GM10847 (cell line): ENCODE measurements around the gene PRDM12.

Source experiments
- POLR2A ChIP-seq: IDR thresholded peaks from 2 replicates; pipeline ENCODE4 v1.6.1; 2011; ENCODE audit not compliant: insufficient read length; ENCODE audit errors: extremely low read depth

PRDM12 gene

GRCh38 chr9:130633336-130634190 is 30.8 kb upstream of the PRDM12 start:
- TF ChIP-seq POLR2A = no peak

- no peak for TF ChIP-seq POLR2A
Observed at GRCh38 chr9:130634191-130634768, 30.1 kb upstream of the PRDM12 start.

- TF ChIP-seq POLR2A = no peak
Observed at GRCh38 chr9:130634801-130635200, 29.6 kb upstream of the PRDM12 start.

GRCh38 chr9:130635306-130635705 is 29.1 kb upstream of the PRDM12 start:
- TF ChIP-seq POLR2A = no peak

GRCh38 chr9:130635721-130636647 is 28.4 kb upstream of the PRDM12 start:
- TF ChIP-seq POLR2A = no peak

GRCh38 chr9:130636648-130637020 is 27.8 kb upstream of the PRDM12 start:
- TF ChIP-seq POLR2A = no peak

- TF ChIP-seq POLR2A = no peak
Observed at GRCh38 chr9:130638284-130639123, 25.9 kb upstream of the PRDM12 start.

- no peak for TF ChIP-seq POLR2A
Observed at GRCh38 chr9:130639124-130639765, 25.1 kb upstream of the PRDM12 start.

- TF ChIP-seq POLR2A = no peak
Observed at GRCh38 chr9:130639866-130640555, 24.4 kb upstream of the PRDM12 start.

- no peak for TF ChIP-seq POLR2A
Observed at GRCh38 chr9:130640681-130641080, 23.7 kb upstream of the PRDM12 start.

GRCh38 chr9:130642926-130643325 is 21.5 kb upstream of the PRDM12 start:
- TF ChIP-seq POLR2A = no peak

GRCh38 chr9:130651221-130651620 is 13.2 kb upstream of the PRDM12 start:
- TF ChIP-seq POLR2A = no peak

GRCh38 chr9:130651752-130652151 is 12.6 kb upstream of the PRDM12 start:
- no peak for TF ChIP-seq POLR2A

- no peak for TF ChIP-seq POLR2A
Observed at GRCh38 chr9:130654879-130655278, 9.5 kb upstream of the PRDM12 start.
